C4-2B (cell line): ENCODE data around the gene TXLNB.

Experiments used
- CTCF ChIP-seq: fragments of 450-650 bp; conservative IDR thresholded peaks from 2 replicates; pipeline ENCODE4 v1.5.1; 2017; ENCODE audit warnings: mild to moderate bottlenecking
- ZFX ChIP-seq: fragments of 450-650 bp; IDR thresholded peaks from 2 replicates; pipeline ENCODE4 v1.6.1; 2017

GRCh38 chr6:139275279-139276055 is 16.3 kb downstream of the TXLNB start:
- TF ChIP-seq CTCF (no peak), ZFX (no peak)
